Astrocyte of the spinal cord (primary cell): ENCODE measurements around the gene BGLAP.

Experiments
- DNase-seq: peaks from one replicate; pipeline ENCODE4 v3.0.0; 2011; ENCODE audit warnings: low read depth, low spot score
- H3K4me3 ChIP-seq: 2 replicates; pipeline ENCODE4 v1.5.1; 2011; ENCODE audit warnings: low read depth, mild to moderate bottlenecking, low read length, moderate library complexity
- CTCF ChIP-seq: IDR thresholded peaks from 2 replicates; pipeline ENCODE4 v1.5.1; 2012; ENCODE audit warnings: low read depth, mild to moderate bottlenecking, low read length, inconsistent platforms
- in situ Hi-C: cut with HindIII; loops from 2 replicates; pipeline ENCODE4 v1.10.0; 2017; ENCODE audit warnings: low sequenced_read_pairs

BGLAP gene

GRCh38 chr1:156258859-156259258, 16.9 kb downstream of the BGLAP start:
- in situ Hi-C loops, result no loop called here
- TF ChIP-seq CTCF, result no peak
- DNase-seq, result no peak
- H3K4me3 ChIP-seq, result no peak overlapping the region

- H3K4me3 ChIP-seq, result no peak overlapping the region
- DNase-seq, result no peak
- TF ChIP-seq CTCF, result no peak
- in situ Hi-C loops, result no loop called here
Observed at GRCh38 chr1:156259805-156260204, 17.8 kb downstream of the BGLAP start.

GRCh38 chr1:156260896-156261295, 18.9 kb downstream of the BGLAP start:
- no peak for TF ChIP-seq CTCF
- no peak for DNase-seq
- no peak overlapping the region for H3K4me3 ChIP-seq
- in situ Hi-C loops, result no loop called here

- in situ Hi-C loops, result no loop called here
- TF ChIP-seq CTCF, result no peak
- DNase-seq, result peak; percentile 72
- no peak overlapping the region for H3K4me3 ChIP-seq
Observed at GRCh38 chr1:156262461-156263287, 20.7 kb downstream of the BGLAP start.

- DNase-seq, result no peak
- in situ Hi-C loops, result no loop called here
- no peak overlapping the region for H3K4me3 ChIP-seq
- no peak for TF ChIP-seq CTCF
Observed at GRCh38 chr1:156263288-156263655, 21.3 kb downstream of the BGLAP start.

GRCh38 chr1:156266051-156266450, 24.1 kb downstream of the BGLAP start:
- DNase-seq, result no peak
- no peak for TF ChIP-seq CTCF
- in situ Hi-C loops, result no loop called here
- H3K4me3 ChIP-seq, result no peak overlapping the region

- no peak for TF ChIP-seq CTCF
- in situ Hi-C loops, result no loop called here
- DNase-seq, result peak; percentile 24
- no peak overlapping the region for H3K4me3 ChIP-seq
Observed at GRCh38 chr1:156268336-156268735, 26.4 kb downstream of the BGLAP start.
